SK-N-SH treated with all-trans-retinoic acid at 6 μM for 48 hours (cell line): ENCODE data around the gene PILRB.

ENCODE experiments used
- ATAC-seq: fragments of 200-7000 bp; cut with Tn5 transposase; 3 replicates; pipeline ENCODE4 v1.9.1; 2020; ENCODE audit warnings: mild to moderate bottlenecking, moderate library complexity
- ARNTL ChIP-seq: fragments of 450-650 bp; formaldehyde crosslinking; IDR thresholded peaks from 2 replicates; pipeline ENCODE4 v1.5.0; 2020; ENCODE audit warnings: low read depth, mild to moderate bottlenecking, moderate library complexity, borderline replicate concordance
- BACH2 ChIP-seq: fragments of 250-450 bp; sonication (Bioruptor Pico); IDR thresholded peaks from 2 replicates; pipeline ENCODE4 v1.9.0; 2021; ENCODE audit warnings: mild to moderate bottlenecking, borderline replicate concordance
- CREB5 ChIP-seq: fragments of 250-450 bp; sonication (Bioruptor Pico); IDR thresholded peaks from 2 replicates; pipeline ENCODE4 v1.5.1; 2020; ENCODE audit warnings: low read depth, mild to moderate bottlenecking, moderate library complexity
- CSDC2 ChIP-seq: fragments of 250-450 bp; sonication (Bioruptor Pico); IDR thresholded peaks from 2 replicates; pipeline ENCODE4 v1.5.0; 2020; ENCODE audit warnings: mild to moderate bottlenecking, moderate library complexity
- CSRNP3 ChIP-seq: fragments of 250-450 bp; sonication (Bioruptor Pico); IDR thresholded peaks from 2 replicates; pipeline ENCODE4 v1.5.1; 2021; ENCODE audit warnings: mild to moderate bottlenecking, moderate library complexity
- ESRRG ChIP-seq: fragments of 250-450 bp; sonication (Bioruptor Pico); IDR thresholded peaks from 2 replicates; pipeline ENCODE4 v1.6.1; 2021; ENCODE audit warnings: mild to moderate bottlenecking
- ISL1 ChIP-seq: fragments of 250-450 bp; sonication (Bioruptor Pico); IDR thresholded peaks from 2 replicates; pipeline ENCODE4 v2.1.2; 2022; ENCODE audit warnings: mild to moderate bottlenecking, moderate library complexity
- OSR1 ChIP-seq: fragments of 250-450 bp; sonication (Bioruptor Pico); IDR thresholded peaks from 2 replicates; pipeline ENCODE4 v1.8.0; 2022; ENCODE audit warnings: moderate library complexity, mild to moderate bottlenecking, inconsistent platforms
- PATZ1 ChIP-seq: fragments of 250-450 bp; sonication (Bioruptor Pico); IDR thresholded peaks from 2 replicates; pipeline ENCODE4 v1.8.0; 2020; ENCODE audit warnings: mild to moderate bottlenecking, moderate library complexity, borderline replicate concordance
- PPARA ChIP-seq: fragments of 250-450 bp; sonication (Bioruptor Pico); IDR thresholded peaks from 2 replicates; pipeline ENCODE4 v1.5.0; 2020; ENCODE audit warnings: mild to moderate bottlenecking, borderline replicate concordance
- RARB ChIP-seq: fragments of 250-450 bp; sonication (Bioruptor Pico); IDR thresholded peaks from 2 replicates; pipeline ENCODE4 v1.8.0; 2021; ENCODE audit warnings: mild to moderate bottlenecking, moderate library complexity
- TCF4 ChIP-seq: fragments of 250-450 bp; sonication (Bioruptor Pico); IDR thresholded peaks from 2 replicates; pipeline ENCODE4 v1.8.0; 2021; ENCODE audit warnings: mild to moderate bottlenecking, moderate library complexity, borderline replicate concordance
- TSHZ2 ChIP-seq: fragments of 250-450 bp; sonication (Bioruptor Pico); IDR thresholded peaks from 2 replicates; pipeline ENCODE4 v1.5.0; 2020; ENCODE audit warnings: mild to moderate bottlenecking, moderate library complexity
- ZC3H10 ChIP-seq: fragments of 250-450 bp; sonication (Bioruptor Pico); IDR thresholded peaks from 2 replicates; pipeline ENCODE4 v1.5.1; 2021; ENCODE audit warnings: mild to moderate bottlenecking, moderate library complexity
- ZFP3 ChIP-seq: fragments of 250-450 bp; sonication (Bioruptor Pico); IDR thresholded peaks from 2 replicates; pipeline ENCODE4 v1.5.0; 2020; ENCODE audit warnings: mild to moderate bottlenecking, moderate library complexity
- ZFP30 ChIP-seq: fragments of 450-650 bp; formaldehyde crosslinking; IDR thresholded peaks from 2 replicates; pipeline ENCODE4 v1.5.0; 2022; ENCODE audit warnings: mild to moderate bottlenecking, moderate library complexity
- ZNF565 ChIP-seq: fragments of 450-650 bp; formaldehyde crosslinking; conservative IDR thresholded peaks from 2 replicates; pipeline ENCODE4 v1.5.0; 2020; ENCODE audit warnings: low read depth, mild to moderate bottlenecking, moderate library complexity
- ZNF70 ChIP-seq: fragments of 450-650 bp; formaldehyde crosslinking; IDR thresholded peaks from 2 replicates; pipeline ENCODE4 v1.5.0; 2020; ENCODE audit warnings: mild to moderate bottlenecking, moderate library complexity
- ZNF8 ChIP-seq: fragments of 450-650 bp; formaldehyde crosslinking; IDR thresholded peaks from 2 replicates; pipeline ENCODE4 v1.5.0; 2020; ENCODE audit warnings: mild to moderate bottlenecking, moderate library complexity

Gene PILRB

GRCh38 chr7:100372256-100372655, 14.3 kb downstream of the PILRB start:
- peak; percentile 6; the same call in 2 of the 3 replicates for ATAC-seq

GRCh38 chr7:100372694-100373093, 14.8 kb downstream of the PILRB start:
- ATAC-seq = no peak; the same call in 2 of the 3 replicates
- TF ChIP-seq ZNF70 (no peak), ARNTL (no peak), CREB5 (CRISPR knock-in tag) (no peak), ISL1 (CRISPR knock-in tag) (no peak), CSRNP3 (CRISPR knock-in tag) (no peak), BACH2 (CRISPR knock-in tag) (no peak), ZNF565 (CRISPR knock-in tag) (no peak)

More at GRCh38 chr7:100372256-100372655, 14.3 kb downstream of the PILRB start:
- TF ChIP-seq ZFP3 = no peak
- no peak for TF ChIP-seq BACH2 (CRISPR knock-in tag)
- no peak for TF ChIP-seq ZNF565 (CRISPR knock-in tag)
- no peak for TF ChIP-seq CSRNP3 (CRISPR knock-in tag)
- no peak for TF ChIP-seq ZFP30 (CRISPR knock-in tag)
- TF ChIP-seq ZC3H10 (CRISPR knock-in tag) = no peak
- no peak for TF ChIP-seq ESRRG (CRISPR knock-in tag)
- TF ChIP-seq RARB (CRISPR knock-in tag) = no peak
- TF ChIP-seq ZNF70 = no peak

GRCh38 chr7:100373261-100373831, 15.4 kb downstream of the PILRB start, which contains the start of gene PILRA:
Gene PILRA (plus strand): TSS chr7:100373487. CDS start chr7:100373657, 170 bp downstream.
- ATAC-seq = no peak; the same call in 2 of the 3 replicates
- TF ChIP-seq CSDC2 (no peak), TCF4 (no peak), RARB (CRISPR knock-in tag) (no peak), ZC3H10 (CRISPR knock-in tag) (no peak), ZNF565 (CRISPR knock-in tag) (no peak), PPARA (CRISPR knock-in tag) (no peak), TSHZ2 (CRISPR knock-in tag) (no peak), OSR1 (no peak), PATZ1 (CRISPR knock-in tag) (no peak), ISL1 (CRISPR knock-in tag) (no peak), ZNF8 (CRISPR knock-in tag) (no peak), ZFP3 (no peak), CSRNP3 (CRISPR knock-in tag) (no peak)

GRCh38 chr7:100373870-100374598, 16.1 kb downstream of the PILRB start:
- peak; percentile 11; the same call in 2 of the 3 replicates for ATAC-seq
